Measurements from ENCODE around the gene SLC8A1. TPM values are rescaled to one million over a fixed set of nuclear protein-coding genes. Genes with fewer than 3 reads are reported as not detected.

The SLC8A1 gene
- total and polyA plus RNA-seq, 7 experiments from 2014 or later, result 0.95 to 22.8 (median 1.5) TPM; not detected in 2

- Mint-ChIP-seq H3K9me3 (no peaks in the 10 kb centered on the region), H3K36me3 (no peaks in the 10 kb centered on the region), H3K4me3 (no peak overlapping the region), H3K4me1 (peaks cover 0 to 1% (median 0%) of the 10 kb centered on the region in 7 donors), H3K27ac (no peak overlapping the region), H3K27me3 (peaks cover 0 to 4% (median 0%) of the 10 kb centered on the region in 5 donors)
- DNase-seq (no peak), ATAC-seq (no peak)
- CTCF ChIA-PET, result no interaction called here
- no peak overlapping the region for H3K4me3 ChIP-seq (ENCODE audit: low read length)
- H3K9me3 ChIP-seq (ENCODE audit: control insufficient read depth in 2 of 3, low read length in 3 of 3), result no peaks in the 10 kb centered on the region
- H3K4me1 ChIP-seq (ENCODE audit: control insufficient read depth in 2 of 2, insufficient read depth in 2 of 2, low read length in 2 of 2), result no peaks in the 10 kb centered on the region
- no peaks in the 10 kb centered on the region for H3K36me3 ChIP-seq (ENCODE audit: control insufficient read depth in 2 of 3, insufficient read depth in 3 of 3, low read length in 3 of 3)
- intact Hi-C loops (cut with micrococcal nuclease), result no loop called here
- POLR2A ChIA-PET, result no interaction called here
- no peak overlapping the region for H3K27ac ChIP-seq (ENCODE audit: low read depth, low read length)
- no peaks in the 10 kb centered on the region for H3K27me3 ChIP-seq (ENCODE audit: control insufficient read depth in 2 of 2, insufficient read depth in 2 of 2, low read length in 2 of 2)
Observed at GRCh38 chr2:40281021-40281940, 170.6 kb downstream of the SLC8A1 start.

GRCh38 chr2:40279482-40279881, 172.4 kb downstream of the SLC8A1 start:
- DNase-seq, result no peak
- ChIA-PET POLR2A (no interaction called here), CTCF (no interaction called here)
- Mint-ChIP-seq H3K4me1 (peaks cover 0 to 1% (median 0%) of the 10 kb centered on the region in 7 donors), H3K27ac (no peak overlapping the region), H3K36me3 (no peaks in the 10 kb centered on the region), H3K9me3 (no peaks in the 10 kb centered on the region), H3K4me3 (no peak overlapping the region), H3K27me3 (peaks cover 0 to 4% (median 0%) of the 10 kb centered on the region in 5 donors)
- no peak overlapping the region for H3K4me3 ChIP-seq (ENCODE audit: low read length)
- no peak for ATAC-seq
- H3K27ac ChIP-seq (ENCODE audit: low read depth, low read length), result no peak overlapping the region
- no peaks in the 10 kb centered on the region for H3K27me3 ChIP-seq (ENCODE audit: control insufficient read depth in 2 of 2, insufficient read depth in 2 of 2, low read length in 2 of 2)
- no peaks in the 10 kb centered on the region for H3K4me1 ChIP-seq (ENCODE audit: control insufficient read depth in 2 of 2, insufficient read depth in 2 of 2, low read length in 2 of 2)
- H3K36me3 ChIP-seq (ENCODE audit: control insufficient read depth in 2 of 3, insufficient read depth in 3 of 3, low read length in 3 of 3), result no peaks in the 10 kb centered on the region
- intact Hi-C loops (cut with micrococcal nuclease), result no loop called here
- H3K9me3 ChIP-seq (ENCODE audit: control insufficient read depth in 2 of 3, low read length in 3 of 3), result no peaks in the 10 kb centered on the region

- H3K4me1 Mint-ChIP-seq, result peaks cover 0 to 1% (median 0%) of the 10 kb centered on the region in 7 donors
- H3K4me3 Mint-ChIP-seq, result no peak overlapping the region
- CTCF ChIA-PET, result no interaction called here
- POLR2A ChIA-PET, result no interaction called here
- ATAC-seq (no peak), DNase-seq (no peak)
- H3K9me3 ChIP-seq (ENCODE audit: control insufficient read depth in 2 of 3, low read length in 3 of 3), result no peaks in the 10 kb centered on the region
- H3K27ac Mint-ChIP-seq, result no peak overlapping the region
- intact Hi-C loops (cut with micrococcal nuclease), result no loop called here
- peaks cover 0 to 4% (median 0%) of the 10 kb centered on the region in 5 donors for H3K27me3 Mint-ChIP-seq
- no peaks in the 10 kb centered on the region for H3K36me3 ChIP-seq (ENCODE audit: control insufficient read depth in 2 of 3, insufficient read depth in 3 of 3, low read length in 3 of 3)
- H3K36me3 Mint-ChIP-seq, result no peaks in the 10 kb centered on the region
- H3K4me3 ChIP-seq (ENCODE audit: low read length), result no peak overlapping the region
- H3K4me1 ChIP-seq (ENCODE audit: control insufficient read depth in 2 of 2, insufficient read depth in 2 of 2, low read length in 2 of 2), result no peaks in the 10 kb centered on the region
- H3K9me3 Mint-ChIP-seq, result no peaks in the 10 kb centered on the region
- no peaks in the 10 kb centered on the region for H3K27me3 ChIP-seq (ENCODE audit: control insufficient read depth in 2 of 2, insufficient read depth in 2 of 2, low read length in 2 of 2)
- H3K27ac ChIP-seq (ENCODE audit: low read depth, low read length), result no peak overlapping the region
Observed at GRCh38 chr2:40279001-40279400, 172.9 kb downstream of the SLC8A1 start.

GRCh38 chr2:40276076-40276475, 175.8 kb downstream of the SLC8A1 start:
- Histone ChIP-seq H3K4me1 (ENCODE audit: control insufficient read depth in 2 of 2, insufficient read depth in 2 of 2, low read length in 2 of 2) (no peaks in the 10 kb centered on the region), H3K36me3 (ENCODE audit: control insufficient read depth in 2 of 3, insufficient read depth in 3 of 3, low read length in 3 of 3) (no peaks in the 10 kb centered on the region), H3K27me3 (ENCODE audit: control insufficient read depth in 2 of 2, insufficient read depth in 2 of 2, low read length in 2 of 2) (no peaks in the 10 kb centered on the region), H3K4me3 (ENCODE audit: low read length) (no peak overlapping the region), H3K27ac (ENCODE audit: low read depth, low read length) (no peak overlapping the region), H3K9me3 (ENCODE audit: control insufficient read depth in 2 of 3, low read length in 3 of 3) (no peaks in the 10 kb centered on the region)
- ChIA-PET POLR2A (no interaction called here), CTCF (no interaction called here)
- Mint-ChIP-seq H3K4me1 (peaks cover 0 to 1% (median 0%) of the 10 kb centered on the region in 7 donors), H3K4me3 (no peak overlapping the region), H3K27ac (no peak overlapping the region), H3K9me3 (peaks cover 0 to 1% (median 0%) of the 10 kb centered on the region in 11 donors), H3K36me3 (no peaks in the 10 kb centered on the region), H3K27me3 (peaks cover 0 to 4% (median 0%) of the 10 kb centered on the region in 5 donors)
- intact Hi-C loops (cut with micrococcal nuclease), result no loop called here
- DNase-seq (no peak), ATAC-seq (no peak)

GRCh38 chr2:40274270-40274669, 177.6 kb downstream of the SLC8A1 start:
- H3K36me3 Mint-ChIP-seq, result no peaks in the 10 kb centered on the region
- no peak overlapping the region for H3K4me3 Mint-ChIP-seq
- H3K27me3 Mint-ChIP-seq, result peaks cover 0 to 4% (median 0%) of the 10 kb centered on the region in 5 donors
- no peak overlapping the region for H3K27ac Mint-ChIP-seq
- ChIA-PET POLR2A (no interaction called here), CTCF (no interaction called here)
- no peaks in the 10 kb centered on the region for H3K36me3 ChIP-seq (ENCODE audit: control insufficient read depth in 2 of 3, insufficient read depth in 3 of 3, low read length in 3 of 3)
- ATAC-seq (no peak), DNase-seq (no peak)
- no peaks in the 10 kb centered on the region for H3K27me3 ChIP-seq (ENCODE audit: control insufficient read depth in 2 of 2, insufficient read depth in 2 of 2, low read length in 2 of 2)
- no peak overlapping the region for H3K4me3 ChIP-seq (ENCODE audit: low read length)
- no peaks in the 10 kb centered on the region for H3K4me1 ChIP-seq (ENCODE audit: control insufficient read depth in 2 of 2, insufficient read depth in 2 of 2, low read length in 2 of 2)
- peaks cover 0 to 1% (median 0%) of the 10 kb centered on the region in 7 donors for H3K4me1 Mint-ChIP-seq
- H3K9me3 Mint-ChIP-seq, result peaks cover 0 to 1% (median 0%) of the 10 kb centered on the region in 11 donors
- no peak overlapping the region for H3K27ac ChIP-seq (ENCODE audit: low read depth, low read length)
- intact Hi-C loops (cut with micrococcal nuclease), result no loop called here
- no peaks in the 10 kb centered on the region for H3K9me3 ChIP-seq (ENCODE audit: control insufficient read depth in 2 of 3, low read length in 3 of 3)

GRCh38 chr2:40273734-40274182, 178.1 kb downstream of the SLC8A1 start:
- Mint-ChIP-seq H3K4me3 (no peak overlapping the region), H3K4me1 (peaks cover 0 to 1% (median 0%) of the 10 kb centered on the region in 7 donors), H3K27ac (no peak overlapping the region), H3K27me3 (peaks cover 0 to 4% (median 0%) of the 10 kb centered on the region in 5 donors), H3K36me3 (no peaks in the 10 kb centered on the region), H3K9me3 (peaks cover 0 to 1% (median 0%) of the 10 kb centered on the region in 11 donors)
- H3K36me3 ChIP-seq (ENCODE audit: control insufficient read depth in 2 of 3, insufficient read depth in 3 of 3, low read length in 3 of 3), result no peaks in the 10 kb centered on the region
- H3K27ac ChIP-seq (ENCODE audit: low read depth, low read length), result no peak overlapping the region
- no peak for DNase-seq
- no peak overlapping the region for H3K4me3 ChIP-seq (ENCODE audit: low read length)
- H3K27me3 ChIP-seq (ENCODE audit: control insufficient read depth in 2 of 2, insufficient read depth in 2 of 2, low read length in 2 of 2), result no peaks in the 10 kb centered on the region
- ChIA-PET POLR2A (no interaction called here), CTCF (no interaction called here)
- intact Hi-C loops (cut with micrococcal nuclease), result no loop called here
- ATAC-seq, result no peak
- no peaks in the 10 kb centered on the region for H3K4me1 ChIP-seq (ENCODE audit: control insufficient read depth in 2 of 2, insufficient read depth in 2 of 2, low read length in 2 of 2)
- no peaks in the 10 kb centered on the region for H3K9me3 ChIP-seq (ENCODE audit: control insufficient read depth in 2 of 3, low read length in 3 of 3)

- no peak for DNase-seq
- Histone ChIP-seq H3K27me3 (ENCODE audit: control insufficient read depth in 2 of 2, insufficient read depth in 2 of 2, low read length in 2 of 2) (no peaks in the 10 kb centered on the region), H3K9me3 (ENCODE audit: control insufficient read depth in 2 of 3, low read length in 3 of 3) (no peaks in the 10 kb centered on the region), H3K27ac (ENCODE audit: low read depth, low read length) (no peak overlapping the region), H3K36me3 (ENCODE audit: control insufficient read depth in 2 of 3, insufficient read depth in 3 of 3, low read length in 3 of 3) (no peaks in the 10 kb centered on the region), H3K4me1 (ENCODE audit: control insufficient read depth in 2 of 2, insufficient read depth in 2 of 2, low read length in 2 of 2) (no peaks in the 10 kb centered on the region), H3K4me3 (ENCODE audit: low read length) (no peak overlapping the region)
- ATAC-seq, result no peak
- no peaks in the 10 kb centered on the region for H3K36me3 Mint-ChIP-seq
- H3K4me1 Mint-ChIP-seq, result no peaks in the 10 kb centered on the region
- H3K9me3 Mint-ChIP-seq, result peaks cover 0 to 1% (median 0%) of the 10 kb centered on the region in 11 donors
- intact Hi-C loops (cut with micrococcal nuclease), result no loop called here
- H3K27ac Mint-ChIP-seq, result no peak overlapping the region
- ChIA-PET CTCF (no interaction called here), POLR2A (no interaction called here)
- peaks cover 0 to 4% (median 0%) of the 10 kb centered on the region in 5 donors for H3K27me3 Mint-ChIP-seq
- H3K4me3 Mint-ChIP-seq, result no peak overlapping the region
Observed at GRCh38 chr2:40271094-40271493, 180.8 kb downstream of the SLC8A1 start.

Measured in naive thymus-derived CD4-positive, alpha-beta T cell (primary cell).